Gastroesophageal sphincter (tissue), 4 donors: ENCODE measurements around the gene KCNH8. TPM values are rescaled to one million over a fixed set of nuclear protein-coding genes. Genes with fewer than 3 reads are reported as not detected.
"Not testable (repeated sequence)": the region's sequence is repeated elsewhere in the genome, so short reads cannot be mapped to it uniquely, and the experiment has no call there.

Experiments used
- ATAC-seq: fragments of 150-250 bp; one replicate; pipeline ENCODE4 v1.9.1; 2016; ENCODE audit warnings: mild to moderate bottlenecking, moderate library complexity
- H3K27ac ChIP-seq, 4 donors: fragments of 200-600 bp; sonication (generic) in 3 of 4; 1 replicate in 3 of 4; 2 replicates in 1 of 4; pipeline ENCODE4 v1.5.1; 2016 to 2019
- H3K27me3 ChIP-seq: fragments of 200-600 bp; sonication (generic); one replicate; pipeline ENCODE4 v1.5.1; 2019
- H3K36me3 ChIP-seq, 2 donors: fragments of 200-600 bp; sonication (generic); one replicate each; pipeline ENCODE4 v1.5.1; 2019; ENCODE audit warnings: control low read depth in 1 of 2
- H3K4me1 ChIP-seq, 3 donors: fragments of 200-600 bp; sonication (generic); 1 replicate in 2 of 3; 2 replicates in 1 of 3; pipeline ENCODE4 v1.5.1; 2016 to 2019; ENCODE audit warnings: control low read depth in 2 of 3
- H3K4me3 ChIP-seq, 2 donors: fragments of 200-600 bp; sonication (generic); one replicate each; pipeline ENCODE4 v1.5.1; 2019; ENCODE audit warnings: mild to moderate bottlenecking in 1 of 2, moderate library complexity in 1 of 2
- H3K9me3 ChIP-seq, 3 donors: fragments of 200-600 bp; sonication (generic); one replicate each; pipeline ENCODE4 v1.5.1; 2017 to 2019; ENCODE audit warnings: control low read depth in 2 of 3
- EP300 ChIP-seq: sonication (generic); formaldehyde crosslinking; IDR thresholded peaks from one replicate; pipeline ENCODE4 v1.6.1; 2017; ENCODE audit warnings: antibody characterized with exemption, mild to moderate bottlenecking
- POLR2A ChIP-seq, 2 donors: fragments of 450-650 bp; IDR thresholded peaks; one replicate each; pipeline ENCODE4 v1.6.1; 2017; ENCODE audit warnings: antibody characterized with exemption in 2 of 2, mild to moderate bottlenecking in 2 of 2, moderate library complexity in 1 of 2
- POLR2AphosphoS5 ChIP-seq: sonication (generic); formaldehyde crosslinking; IDR thresholded peaks from one replicate; pipeline ENCODE4 v1.6.1; 2017; ENCODE audit warnings: antibody characterized with exemption
- WGBS, 2 donors: methylation state at CpG; one replicate each; pipeline ENCODE4 v1.1.5; 2018; ENCODE audit warnings: low coverage in 1 of 2; 5-methylcytosine and 5-hydroxymethylcytosine counted together
- total RNA-seq, 4 donors: library from RNA; depleted of rRNA; stranded (reverse); fragments of >200 nt; gene quantifications; one replicate each; pipeline ENCODE4 v1.1.0, GENCODE V29; 2016
- TF ChIP-seq, protein P1 (sequence below), 4 experiments: fragments of 200-600 bp in 2 of 4; fragments of 450-650 bp in 2 of 4; sonication (generic) in 1 of 4; IDR thresholded peaks; one replicate each; pipeline ENCODE4 v1.5.1; 2017 to 2019; ENCODE audit warnings: antibody characterized with exemption in 4 of 4, mild to moderate bottlenecking in 2 of 4, moderate library complexity in 2 of 4

Gene KCNH8
- total RNA-seq, result under 1 TPM in 3 of 4 donors, not detected in 1; 0.19 to 0.62 (median 0.40) TPM

DNA sequence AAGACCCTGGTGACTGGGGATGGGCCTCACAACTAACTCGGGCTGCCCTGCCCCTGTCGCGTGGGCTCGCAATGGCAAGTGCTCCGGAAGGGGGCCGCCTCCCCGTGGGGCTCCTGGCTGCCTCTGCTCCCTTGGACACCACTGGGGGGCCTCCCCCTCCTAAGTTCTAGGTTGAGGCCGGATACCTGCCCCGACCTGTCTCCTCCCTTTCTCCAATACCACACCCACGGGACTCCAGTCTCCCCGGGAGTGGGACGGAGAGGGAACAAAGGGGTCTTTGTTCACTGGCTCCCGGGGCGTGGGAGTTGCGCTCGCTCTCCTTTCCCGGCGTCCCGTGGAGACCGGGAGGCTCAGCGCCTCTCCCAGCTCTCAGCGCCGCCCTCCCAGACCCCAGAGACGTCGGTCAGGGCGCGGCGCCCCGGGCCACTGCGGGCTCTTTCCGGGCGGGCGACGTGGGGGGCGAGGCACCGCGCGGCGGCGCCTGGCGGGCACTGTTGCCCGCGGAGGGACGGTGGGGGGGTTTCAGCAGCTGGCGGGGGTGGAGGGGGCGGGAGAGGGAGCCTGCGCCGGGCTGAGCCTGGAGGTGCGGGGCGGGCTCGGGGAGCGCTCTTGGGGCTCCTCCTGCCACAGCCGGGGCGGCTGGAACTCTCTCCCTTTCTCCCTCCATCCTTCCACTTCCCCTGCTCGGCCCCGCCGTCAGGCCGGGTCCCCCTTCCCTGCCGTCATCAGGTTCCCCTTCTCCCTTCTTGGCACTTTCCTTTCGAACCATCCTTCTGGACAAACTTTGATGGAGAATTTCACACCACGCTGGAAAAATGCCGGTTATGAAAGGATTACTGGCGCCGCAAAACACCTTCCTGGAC, at the start of gene KCNH8:
TSS of gene KCNH8 (plus strand) at position 606 of the 863 bp plus-strand sequence. CDS start at position 816, 210 bp downstream.
- H3K36me3 ChIP-seq, result no peaks in the 10 kb centered on the region
- peaks cover 38% of the 10 kb centered on the region for H3K27me3 ChIP-seq
- peaks cover 0 to 8% (median 0%) of the 10 kb centered on the region in 3 donors for H3K9me3 ChIP-seq
- WGBS, 2 donors, result 0 to 1% methylated on average over 10 to 18 of the region's 64 CpGs
- H3K27ac ChIP-seq, result peak within 1 kb of the TSS in 3 of 4 donors; percentile 71 to 77 (median 73)
- ATAC-seq, result no peak
- H3K4me1 ChIP-seq, result peaks cover 0 to 23% (median 10%) of the 10 kb centered on the region in 3 donors
- no peak for TF ChIP-seq POLR2AphosphoS5
- H3K4me3 ChIP-seq, result peak within 1 kb of the TSS; percentile 78 to 81

DNA sequence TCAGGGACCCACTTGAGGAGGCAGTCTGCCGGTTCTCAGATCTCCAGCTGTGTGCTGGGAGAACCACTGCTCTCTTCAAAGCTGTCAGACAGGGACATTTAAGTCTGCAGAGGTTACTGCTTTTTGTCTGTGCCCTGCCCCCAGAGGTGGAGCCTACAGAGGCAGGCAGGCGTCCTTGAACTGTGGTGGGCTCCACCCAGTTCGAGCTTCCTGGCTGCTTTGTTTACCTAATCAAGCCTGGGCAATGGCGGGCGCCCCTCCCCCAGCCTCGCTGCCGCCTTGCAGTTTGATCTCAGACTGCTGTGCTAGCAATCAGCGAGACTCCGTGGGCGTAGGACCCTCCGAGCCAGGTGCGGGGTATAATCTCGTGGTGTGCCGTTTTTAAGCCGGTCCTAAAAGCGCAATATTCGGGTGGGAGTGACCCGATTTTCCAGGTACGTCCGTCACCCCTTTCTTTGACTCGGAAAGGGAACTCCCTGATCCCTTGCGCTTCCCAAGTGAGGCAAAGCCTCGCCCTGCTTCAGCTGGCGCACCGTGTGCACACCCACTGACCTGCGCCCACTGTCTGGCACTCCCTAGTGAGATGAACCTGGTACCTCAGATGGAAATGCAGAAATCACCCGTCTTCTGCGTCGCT, 45.5 kb upstream of the KCNH8 start:
- not testable (repeated sequence) for ATAC-seq, H3K4me1 ChIP-seq, H3K36me3 ChIP-seq, H3K9me3 ChIP-seq, H3K27ac ChIP-seq, H3K27me3 ChIP-seq
- WGBS, 2 donors, result 92 to 95% methylated on average over 6 to 10 of the region's 29 CpGs
- H3K4me3 ChIP-seq, result peak overlapping the region in 1 of 2 donors; percentile 29

DNA sequence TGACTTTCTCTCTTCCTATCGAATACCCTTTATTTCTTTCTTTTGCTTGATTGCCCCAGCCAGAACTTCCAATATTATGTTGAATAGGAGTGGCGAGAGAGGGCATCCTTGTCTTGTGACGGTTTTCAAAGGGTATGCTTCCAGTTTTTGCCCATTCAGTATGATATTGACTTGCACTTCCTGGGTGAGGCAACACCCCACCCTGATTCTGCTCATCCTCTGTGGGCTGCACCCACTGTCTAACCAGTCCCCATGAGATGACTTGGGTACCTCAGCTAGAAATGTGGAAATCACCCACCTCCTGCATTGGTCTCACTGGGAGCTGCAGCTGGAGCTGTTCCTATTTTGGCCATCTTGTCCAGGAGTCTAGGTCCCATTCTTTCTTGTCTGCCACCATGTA, 44.8 kb upstream of the KCNH8 start:
- Histone ChIP-seq H3K4me3 (no peak overlapping the region), H3K9me3 (no peaks in the 10 kb centered on the region), H3K36me3 (no peaks in the 10 kb centered on the region), H3K27ac (no peak overlapping the region), H3K4me1 (no peaks in the 10 kb centered on the region), H3K27me3 (no peaks in the 10 kb centered on the region)
- WGBS, 2 donors, result 88 to 92% methylated on average over 2 to 3 of the region's 3 CpGs
- TF ChIP-seq POLR2AphosphoS5, result no peak
- TF ChIP-seq, protein P1, sequence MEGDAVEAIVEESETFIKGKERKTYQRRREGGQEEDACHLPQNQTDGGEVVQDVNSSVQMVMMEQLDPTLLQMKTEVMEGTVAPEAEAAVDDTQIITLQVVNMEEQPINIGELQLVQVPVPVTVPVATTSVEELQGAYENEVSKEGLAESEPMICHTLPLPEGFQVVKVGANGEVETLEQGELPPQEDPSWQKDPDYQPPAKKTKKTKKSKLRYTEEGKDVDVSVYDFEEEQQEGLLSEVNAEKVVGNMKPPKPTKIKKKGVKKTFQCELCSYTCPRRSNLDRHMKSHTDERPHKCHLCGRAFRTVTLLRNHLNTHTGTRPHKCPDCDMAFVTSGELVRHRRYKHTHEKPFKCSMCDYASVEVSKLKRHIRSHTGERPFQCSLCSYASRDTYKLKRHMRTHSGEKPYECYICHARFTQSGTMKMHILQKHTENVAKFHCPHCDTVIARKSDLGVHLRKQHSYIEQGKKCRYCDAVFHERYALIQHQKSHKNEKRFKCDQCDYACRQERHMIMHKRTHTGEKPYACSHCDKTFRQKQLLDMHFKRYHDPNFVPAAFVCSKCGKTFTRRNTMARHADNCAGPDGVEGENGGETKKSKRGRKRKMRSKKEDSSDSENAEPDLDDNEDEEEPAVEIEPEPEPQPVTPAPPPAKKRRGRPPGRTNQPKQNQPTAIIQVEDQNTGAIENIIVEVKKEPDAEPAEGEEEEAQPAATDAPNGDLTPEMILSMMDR (IDR thresholded peaks at IDR 0.05), result no peak
- TF ChIP-seq EP300, result no peak
- no peak for TF ChIP-seq POLR2A (IDR thresholded peaks at IDR 0.05)
- no peak for ATAC-seq

DNA sequence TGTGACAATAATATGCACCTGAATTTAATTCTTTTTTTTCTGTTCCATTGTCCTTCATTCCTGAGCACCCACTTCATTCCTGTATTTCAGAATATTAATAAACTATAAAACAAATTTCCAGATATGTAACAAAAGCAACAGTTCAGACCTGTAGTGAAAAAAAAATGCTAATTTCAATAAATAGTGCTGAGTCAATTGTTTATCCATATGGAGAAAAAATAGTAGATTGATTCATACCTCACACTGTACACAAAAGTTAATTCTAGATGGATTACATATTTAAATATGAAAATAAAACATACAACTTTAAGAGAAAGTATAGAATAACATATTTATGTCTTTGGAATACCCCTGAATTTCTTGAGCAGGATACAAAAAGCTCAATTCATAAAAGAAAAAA, 43.9 kb upstream of the KCNH8 start:
- Histone ChIP-seq H3K27ac (no peak overlapping the region), H3K4me3 (no peak overlapping the region), H3K36me3 (no peaks in the 10 kb centered on the region), H3K9me3 (no peaks in the 10 kb centered on the region), H3K4me1 (no peaks in the 10 kb centered on the region), H3K27me3 (no peaks in the 10 kb centered on the region)
- ATAC-seq, result no peak
- TF ChIP-seq POLR2AphosphoS5 (no peak), POLR2A (IDR thresholded peaks at IDR 0.05) (no peak), EP300 (no peak)
- TF ChIP-seq, protein P1 (IDR thresholded peaks at IDR 0.05), result no peak

DNA sequence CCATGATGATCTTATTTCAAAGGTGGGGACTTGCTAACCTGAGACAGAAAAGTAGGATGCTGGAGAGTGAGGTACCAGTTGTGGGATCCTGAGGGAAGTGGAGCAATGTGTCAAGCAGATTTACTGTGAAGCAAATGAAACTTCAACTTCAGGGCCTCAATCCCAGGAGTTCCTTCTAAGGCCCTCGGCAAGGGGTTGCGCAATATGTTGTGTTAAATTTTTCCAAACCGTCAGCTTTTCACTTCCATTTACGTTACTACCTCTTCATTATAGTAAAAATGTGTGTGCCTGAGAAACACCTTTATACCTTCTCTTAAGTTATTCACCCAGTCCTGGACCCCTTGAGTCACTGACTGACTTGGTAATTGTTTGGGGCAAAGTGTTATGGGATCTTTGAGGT, 42.5 kb upstream of the KCNH8 start:
- WGBS, 2 donors, result 82 to 89% methylated on average over 4 of the region's 4 CpGs
- Histone ChIP-seq H3K27me3 (no peaks in the 10 kb centered on the region), H3K36me3 (no peaks in the 10 kb centered on the region), H3K4me1 (no peaks in the 10 kb centered on the region), H3K27ac (no peak overlapping the region), H3K9me3 (no peaks in the 10 kb centered on the region), H3K4me3 (no peak overlapping the region)
- no peak for ATAC-seq
- TF ChIP-seq, protein P1 (IDR thresholded peaks at IDR 0.05), result no peak
- no peak for TF ChIP-seq POLR2AphosphoS5
- no peak for TF ChIP-seq EP300
- TF ChIP-seq POLR2A (IDR thresholded peaks at IDR 0.05), result no peak

DNA sequence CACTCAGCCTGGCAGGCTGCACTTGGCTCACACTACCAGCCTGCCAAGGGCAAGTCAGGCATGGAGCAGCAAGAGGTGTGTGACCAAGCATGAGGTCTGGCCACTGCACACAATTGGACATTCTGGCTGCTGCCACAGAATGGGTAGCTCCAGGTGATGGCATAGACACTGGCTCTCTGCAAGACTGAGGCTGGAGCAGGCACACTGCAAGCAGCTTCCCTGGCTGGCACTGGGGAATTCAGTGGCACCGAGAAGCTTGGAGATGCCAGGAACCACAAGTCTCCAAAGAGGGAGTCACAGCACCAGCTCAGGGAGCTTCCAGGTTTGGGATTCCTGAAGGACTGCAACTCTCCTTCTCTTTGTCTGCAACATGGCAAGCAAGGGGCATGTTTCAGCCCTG, 42.0 kb upstream of the KCNH8 start:
- H3K36me3 ChIP-seq, result no peaks in the 10 kb centered on the region
- H3K9me3 ChIP-seq, result no peaks in the 10 kb centered on the region
- H3K4me1 ChIP-seq, result no peaks in the 10 kb centered on the region
- H3K27me3 ChIP-seq, result no peaks in the 10 kb centered on the region
- ATAC-seq, result no peak
- WGBS, 2 donors, result 100% methylated on average over 1 of the region's 1 CpG; no CpG with 5 or more reads in 1 of the 2 donors
- no peak overlapping the region for H3K27ac ChIP-seq
- no peak overlapping the region for H3K4me3 ChIP-seq
- no peak for TF ChIP-seq EP300
- TF ChIP-seq, protein P1 (IDR thresholded peaks at IDR 0.05), result no peak
- no peak for TF ChIP-seq POLR2AphosphoS5
- TF ChIP-seq POLR2A (IDR thresholded peaks at IDR 0.05), result no peak
